SK-N-SH (cell line): ENCODE measurements around the gene GPR27. TPM values are rescaled to one million over a fixed set of nuclear protein-coding genes. Genes with fewer than 3 reads are reported as not detected.
A peak's percentile ranks its signal among the peaks of the same experiment; 100 is the strongest.

ENCODE experiments used
- CTCF ChIA-PET: fragments of 300-600, 350-600 bp; formaldehyde crosslinking; extraction: SDS; loops from one replicate; lab custom pipeline; 2021; lab: Yijun Ruan, JAX
- POLR2A ChIA-PET: fragments of 350-600 bp; sonication (Branson Sonifier 250); formaldehyde crosslinking; extraction: SDS; loops from one replicate; lab custom pipeline; 2020; ENCODE audit warnings: antibody characterized with exemption, inconsistent platforms; lab: Yijun Ruan, JAX
- DNase-seq: peaks from one replicate; pipeline ENCODE4 v3.0.0; 2012
- H2AFZ ChIP-seq: fragments of 200-600 bp; sonication (generic); 2 replicates; pipeline ENCODE4 v1.8.1; 2016; ENCODE audit warnings: antibody characterized with exemption, mild to moderate bottlenecking, low read depth
- H3F3A ChIP-seq: fragments of 200-600 bp; sonication (generic); replicated peaks from 2 replicates; pipeline ENCODE3; 2016; ENCODE audit warnings: antibody characterized with exemption, mild to moderate bottlenecking; ENCODE audit not compliant: insufficient read depth
- H3K27ac ChIP-seq, 2 experiments: fragments of 200-500 bp in 1 of 2; fragments of 200-600 bp in 1 of 2; sonication (Bioruptor generic) in 1 of 2; sonication (generic), shearing (Covaris generic) in 1 of 2; 2 replicates each; pipeline versions ENCODE4 v1.5.1 to v1.6.1; 2014 to 2016; ENCODE audit warnings: low read depth in 2 of 2, inconsistent platforms in 1 of 2, low read length in 1 of 2, mild to moderate bottlenecking in 1 of 2, mixed read lengths in 1 of 2
- H3K27me3 ChIP-seq: fragments of 200-600 bp; sonication (generic), shearing (Covaris generic); 2 replicates; pipeline ENCODE4 v1.6.1; 2016; ENCODE audit warnings: mixed run types; ENCODE audit not compliant: insufficient read depth
- H3K36me3 ChIP-seq, 2 experiments: fragments of 200-500 bp in 1 of 2; fragments of 200-600 bp in 1 of 2; sonication (Bioruptor generic) in 1 of 2; sonication (generic) in 1 of 2; replicated peaks in 1 of 2; 2 replicates each; pipeline versions ENCODE3 to v1.5.1; 2014 to 2016; ENCODE audit warnings: low read length in 1 of 2, mild to moderate bottlenecking in 1 of 2; ENCODE audit not compliant: insufficient read depth in 2 of 2, control insufficient read depth in 1 of 2
- H3K4me1 ChIP-seq, 2 experiments: fragments of 200-500 bp in 1 of 2; fragments of 200-600 bp in 1 of 2; sonication (Bioruptor generic) in 1 of 2; sonication (generic), shearing (Covaris generic) in 1 of 2; 2 replicates each; pipeline versions ENCODE4 v1.5.1 to v1.6.1; 2014 to 2016; ENCODE audit warnings: low read depth in 1 of 2, low read length in 1 of 2, mixed run types in 1 of 2; ENCODE audit not compliant: insufficient read depth in 2 of 2, control insufficient read depth in 1 of 2
- H3K4me2 ChIP-seq: fragments of 200-600 bp; sonication (generic), shearing (Covaris generic); 2 replicates; pipeline ENCODE4 v1.6.1; 2017; ENCODE audit warnings: mixed run types
- H3K4me3 ChIP-seq, 2 experiments: fragments of 200-500 bp in 1 of 2; fragments of 200-600 bp in 1 of 2; sonication (Bioruptor generic) in 1 of 2; sonication (generic), shearing (Covaris generic) in 1 of 2; 2 replicates each; pipeline versions ENCODE4 v1.5.1 to v1.8.1; 2014 to 2016; ENCODE audit warnings: low read depth in 2 of 2, inconsistent platforms in 1 of 2, low read length in 1 of 2, mild to moderate bottlenecking in 1 of 2, mixed read lengths in 1 of 2, moderate library complexity in 1 of 2
- H3K79me2 ChIP-seq: fragments of 200-600 bp; sonication (generic); 2 replicates; pipeline ENCODE4 v1.8.1; 2017; ENCODE audit warnings: mild to moderate bottlenecking; ENCODE audit not compliant: insufficient read depth
- H3K9ac ChIP-seq: fragments of 200-600 bp; sonication (generic); 2 replicates; pipeline ENCODE4 v1.6.1; 2017; ENCODE audit warnings: mixed run types
- H3K9me2 ChIP-seq: fragments of 200-600 bp; sonication (generic); 2 replicates; pipeline ENCODE4 v1.6.1; 2017; ENCODE audit warnings: mixed run types
- H3K9me3 ChIP-seq: fragments of 200-600 bp; sonication (generic); 2 replicates; pipeline ENCODE4 v1.6.1; 2017; ENCODE audit warnings: mixed run types, mild to moderate bottlenecking, moderate library complexity
- H4K20me1 ChIP-seq: fragments of 200-600 bp; sonication (generic); 2 replicates; pipeline ENCODE4 v1.6.1; 2017; ENCODE audit warnings: mild to moderate bottlenecking, mixed run types; ENCODE audit not compliant: insufficient read depth
- FOSL2 ChIP-seq: IDR thresholded peaks from 2 replicates; pipeline ENCODE4 v1.4.0; 2012; ENCODE audit warnings: low read depth, mild to moderate bottlenecking, moderate library complexity, borderline replicate concordance
- FOXM1 ChIP-seq: IDR thresholded peaks from 2 replicates; pipeline ENCODE4 v1.4.0; 2012; ENCODE audit warnings: low read depth, mild to moderate bottlenecking
- MXI1 ChIP-seq: IDR thresholded peaks from 2 replicates; pipeline ENCODE4 v1.6.1; 2012; ENCODE audit warnings: mild to moderate bottlenecking, low read depth, low read length, improper control_type of control experiment
- NFIC ChIP-seq: IDR thresholded peaks from 2 replicates; pipeline ENCODE4 v1.4.0; 2012; ENCODE audit warnings: borderline replicate concordance
- POLR2AphosphoS5 ChIP-seq: IDR thresholded peaks from 2 replicates; pipeline ENCODE4 v1.6.1; 2012; ENCODE audit warnings: low read depth, low read length
- RAD21 ChIP-seq: IDR thresholded peaks from 2 replicates; pipeline ENCODE4 v1.6.1; 2012; ENCODE audit warnings: mild to moderate bottlenecking, low read length
- RFX5 ChIP-seq: IDR thresholded peaks from 2 replicates; pipeline ENCODE4 v1.6.1; 2012; ENCODE audit warnings: mild to moderate bottlenecking, improper control_type of control experiment, low read length
- RXRA ChIP-seq: IDR thresholded peaks from 2 replicates; pipeline ENCODE4 v1.4.0; 2012; ENCODE audit warnings: low read depth, mild to moderate bottlenecking, borderline replicate concordance
- SMC3 ChIP-seq: IDR thresholded peaks from 2 replicates; pipeline ENCODE4 v1.6.1; 2012; ENCODE audit warnings: low read depth, low read length, improper control_type of control experiment
- TEAD4 ChIP-seq: IDR thresholded peaks from 2 replicates; pipeline ENCODE4 v1.4.0; 2012; ENCODE audit warnings: mild to moderate bottlenecking, borderline replicate concordance; ENCODE audit not compliant: insufficient read depth
- WGBS: methylation state at CpG from one replicate; pipeline ENCODE4 v1.1.6; 2017; ENCODE audit warnings: low lambda C conversion rate; 5-methylcytosine and 5-hydroxymethylcytosine counted together
- polyA plus RNA-seq, 3 experiments: library from polyadenylated mRNA; depleted of rRNA; stranded (reverse); fragments of >200 nt; gene quantifications; 2 replicates each; pipeline ENCODE4 v1.2.3, GENCODE V29; 2012
- TF ChIP-seq, protein P1 (sequence below): fragments of 150-350 bp; IDR thresholded peaks from 2 replicates; pipeline ENCODE4 v1.6.1; 2016; ENCODE audit warnings: mild to moderate bottlenecking, low read depth, low read length
- TF ChIP-seq, protein P2 (sequence below): fragments of 150-350 bp; IDR thresholded peaks from 2 replicates; pipeline ENCODE4 v1.6.1; 2017; ENCODE audit warnings: antibody characterized with exemption, low read length, low read depth, borderline replicate concordance
- TF ChIP-seq, protein P3 (sequence below): IDR thresholded peaks from 2 replicates; pipeline ENCODE4; 2012

GPR27 gene, protein sequence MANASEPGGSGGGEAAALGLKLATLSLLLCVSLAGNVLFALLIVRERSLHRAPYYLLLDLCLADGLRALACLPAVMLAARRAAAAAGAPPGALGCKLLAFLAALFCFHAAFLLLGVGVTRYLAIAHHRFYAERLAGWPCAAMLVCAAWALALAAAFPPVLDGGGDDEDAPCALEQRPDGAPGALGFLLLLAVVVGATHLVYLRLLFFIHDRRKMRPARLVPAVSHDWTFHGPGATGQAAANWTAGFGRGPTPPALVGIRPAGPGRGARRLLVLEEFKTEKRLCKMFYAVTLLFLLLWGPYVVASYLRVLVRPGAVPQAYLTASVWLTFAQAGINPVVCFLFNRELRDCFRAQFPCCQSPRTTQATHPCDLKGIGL
- 0.05 and 0.16 TPM in 2 replicates for polyA plus RNA-seq (2012; rRNA removed)
- 0.18 and 0.25 TPM in 2 replicates for polyA plus RNA-seq (2012; cell fraction: cytosol; rRNA removed)
- polyA plus RNA-seq (2012; cell fraction: nucleus; rRNA removed) = not detected in 2 replicates

DNA sequence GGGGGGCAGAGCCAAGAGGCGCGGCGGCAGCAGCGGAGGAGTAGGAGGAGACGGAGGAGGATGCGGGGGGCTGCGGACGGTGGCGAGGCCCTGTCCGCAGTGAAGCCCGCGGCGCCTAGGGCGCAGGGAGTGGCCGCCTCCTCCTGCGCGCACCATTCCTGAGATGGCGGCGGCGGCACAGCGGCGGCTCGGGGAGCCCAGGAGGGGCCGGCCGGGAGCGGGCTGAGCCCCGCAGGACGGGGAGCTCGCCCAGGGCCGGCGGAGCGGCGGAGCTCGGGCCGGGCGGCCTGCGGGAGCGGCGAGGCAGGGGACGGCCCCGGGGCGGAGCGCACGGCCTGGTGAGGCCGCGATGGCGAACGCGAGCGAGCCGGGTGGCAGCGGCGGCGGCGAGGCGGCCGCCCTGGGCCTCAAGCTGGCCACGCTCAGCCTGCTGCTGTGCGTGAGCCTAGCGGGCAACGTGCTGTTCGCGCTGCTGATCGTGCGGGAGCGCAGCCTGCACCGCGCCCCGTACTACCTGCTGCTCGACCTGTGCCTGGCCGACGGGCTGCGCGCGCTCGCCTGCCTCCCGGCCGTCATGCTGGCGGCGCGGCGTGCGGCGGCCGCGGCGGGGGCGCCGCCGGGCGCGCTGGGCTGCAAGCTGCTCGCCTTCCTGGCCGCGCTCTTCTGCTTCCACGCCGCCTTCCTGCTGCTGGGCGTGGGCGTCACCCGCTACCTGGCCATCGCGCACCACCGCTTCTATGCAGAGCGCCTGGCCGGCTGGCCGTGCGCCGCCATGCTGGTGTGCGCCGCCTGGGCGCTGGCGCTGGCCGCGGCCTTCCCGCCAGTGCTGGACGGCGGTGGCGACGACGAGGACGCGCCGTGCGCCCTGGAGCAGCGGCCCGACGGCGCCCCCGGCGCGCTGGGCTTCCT lies at the start of gene GPR27:
GPR27 (plus strand) TSS at position 155 of the 909 bp plus-strand sequence; CDS start at position 350, 195 bp downstream.
- DNase-seq = peak; percentile 85
- no peaks in the 10 kb centered on the region for H3K79me2 ChIP-seq

More for the DNA sequence above, at the start of gene GPR27:
- no peaks in the 10 kb centered on the region for H3F3A ChIP-seq
- H3K9me3 ChIP-seq = no peaks in the 10 kb centered on the region
- H3K4me3 ChIP-seq = peak within 1 kb of the TSS in 1 of 2 experiments; percentile 55; a peak in 2 of 4 replicates
- no peak within 1 kb of the TSS for H3K4me2 ChIP-seq
- no peaks in the 10 kb centered on the region for H3K9me2 ChIP-seq
- H3K9ac ChIP-seq = no peak within 1 kb of the TSS
- no peaks in the 10 kb centered on the region for H3K36me3 ChIP-seq
- no peak within 1 kb of the TSS for H2AFZ ChIP-seq
- H3K4me1 ChIP-seq = peaks cover 0 to 15% of the 10 kb centered on the region in 2 experiments; a peak in 1 of 4 replicates
- peaks cover 17% of the 10 kb centered on the region for H3K27me3 ChIP-seq
- TF ChIP-seq, protein P1, sequence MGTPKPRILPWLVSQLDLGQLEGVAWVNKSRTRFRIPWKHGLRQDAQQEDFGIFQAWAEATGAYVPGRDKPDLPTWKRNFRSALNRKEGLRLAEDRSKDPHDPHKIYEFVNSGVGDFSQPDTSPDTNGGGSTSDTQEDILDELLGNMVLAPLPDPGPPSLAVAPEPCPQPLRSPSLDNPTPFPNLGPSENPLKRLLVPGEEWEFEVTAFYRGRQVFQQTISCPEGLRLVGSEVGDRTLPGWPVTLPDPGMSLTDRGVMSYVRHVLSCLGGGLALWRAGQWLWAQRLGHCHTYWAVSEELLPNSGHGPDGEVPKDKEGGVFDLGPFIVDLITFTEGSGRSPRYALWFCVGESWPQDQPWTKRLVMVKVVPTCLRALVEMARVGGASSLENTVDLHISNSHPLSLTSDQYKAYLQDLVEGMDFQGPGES = no peak
- no peak for TF ChIP-seq RAD21
- TF ChIP-seq MXI1 = no peak
- TF ChIP-seq FOSL2 = no peak
- no peak for TF ChIP-seq NFIC
- TF ChIP-seq POLR2AphosphoS5 = no peak
- TF ChIP-seq FOXM1 = no peak
- TF ChIP-seq TEAD4 = no peak
- no peak for TF ChIP-seq RFX5
- no peak for TF ChIP-seq SMC3
- TF ChIP-seq, protein P2, sequence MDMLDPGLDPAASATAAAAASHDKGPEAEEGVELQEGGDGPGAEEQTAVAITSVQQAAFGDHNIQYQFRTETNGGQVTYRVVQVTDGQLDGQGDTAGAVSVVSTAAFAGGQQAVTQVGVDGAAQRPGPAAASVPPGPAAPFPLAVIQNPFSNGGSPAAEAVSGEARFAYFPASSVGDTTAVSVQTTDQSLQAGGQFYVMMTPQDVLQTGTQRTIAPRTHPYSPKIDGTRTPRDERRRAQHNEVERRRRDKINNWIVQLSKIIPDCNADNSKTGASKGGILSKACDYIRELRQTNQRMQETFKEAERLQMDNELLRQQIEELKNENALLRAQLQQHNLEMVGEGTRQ = no peak
- TF ChIP-seq, protein P3, sequence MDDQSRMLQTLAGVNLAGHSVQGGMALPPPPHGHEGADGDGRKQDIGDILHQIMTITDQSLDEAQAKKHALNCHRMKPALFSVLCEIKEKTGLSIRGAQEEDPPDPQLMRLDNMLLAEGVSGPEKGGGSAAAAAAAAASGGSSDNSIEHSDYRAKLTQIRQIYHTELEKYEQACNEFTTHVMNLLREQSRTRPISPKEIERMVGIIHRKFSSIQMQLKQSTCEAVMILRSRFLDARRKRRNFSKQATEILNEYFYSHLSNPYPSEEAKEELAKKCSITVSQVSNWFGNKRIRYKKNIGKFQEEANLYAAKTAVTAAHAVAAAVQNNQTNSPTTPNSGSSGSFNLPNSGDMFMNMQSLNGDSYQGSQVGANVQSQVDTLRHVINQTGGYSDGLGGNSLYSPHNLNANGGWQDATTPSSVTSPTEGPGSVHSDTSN = no peak
- TF ChIP-seq RXRA = no peak
- 5% methylated on average over 22 of the region's 131 CpGs for WGBS
- POLR2A ChIA-PET = interaction anchor here (0.5 kb wide), 1 partner anchor 30 kb away, joined by 3 read pairs; no protein-coding TSS in a partner anchor
- CTCF ChIA-PET = interaction anchor here (1.0 to 1.8 kb wide), 3 partner anchors 24 to 121 kb away, joined by 4 to 9 read pairs (median 6); no protein-coding TSS in a partner anchor
- H3K27ac ChIP-seq = peak within 1 kb of the TSS in 1 of 2 experiments; percentile 69; a peak in 1 of 4 replicates
- H4K20me1 ChIP-seq = no peaks in the 10 kb centered on the region
